ENCODE measurements around the gene DENND6B. TPM values are rescaled to one million over a fixed set of nuclear protein-coding genes. Genes with fewer than 3 reads are reported as not detected.
A peak's percentile ranks its signal among the peaks of the same experiment; 100 is the strongest.

Gene DENND6B
- total RNA-seq, 2 experiments from 2014 or later = 3.1 to 3.6 TPM

- H3K4me1 Mint-ChIP-seq = peaks cover 28% of the 10 kb centered on the region
- no peak overlapping the region for H3K4me3 Mint-ChIP-seq
- H3K36me3 Mint-ChIP-seq (ENCODE audit: low read depth) = no peaks in the 10 kb centered on the region
- peaks cover 7% of the 10 kb centered on the region for H3K27me3 Mint-ChIP-seq
- ChIA-PET CTCF (no interaction called here), POLR2A (no interaction called here)
- H3K27ac Mint-ChIP-seq = no peak overlapping the region
- H3K9me3 Mint-ChIP-seq = no peaks in the 10 kb centered on the region
- no peak for DNase-seq
These were observed 15.8 kb downstream of the DENND6B start for GRCh38 chr22:50310949-50311444.

GRCh38 chr22:50310031-50310722 is 16.6 kb downstream of the DENND6B start:
- Mint-ChIP-seq H3K27ac (no peak overlapping the region), H3K9me3 (no peaks in the 10 kb centered on the region), H3K36me3 (ENCODE audit: low read depth) (no peaks in the 10 kb centered on the region), H3K4me3 (no peak overlapping the region), H3K4me1 (peaks cover 26% of the 10 kb centered on the region), H3K27me3 (peaks cover 10% of the 10 kb centered on the region)
- POLR2A ChIA-PET = no interaction called here
- no peak for DNase-seq
- CTCF ChIA-PET = interaction anchor here (0.6 kb wide), 1 partner anchor 200 kb away, joined by 3 read pairs; no protein-coding TSS in a partner anchor

- ChIA-PET POLR2A (no interaction called here), CTCF (interaction anchor here (0.6 kb wide), 1 partner anchor 201 kb away, joined by 3 read pairs; no protein-coding TSS in a partner anchor)
- Mint-ChIP-seq H3K27ac (no peak overlapping the region), H3K4me3 (no peak overlapping the region), H3K9me3 (no peaks in the 10 kb centered on the region), H3K36me3 (ENCODE audit: low read depth) (no peaks in the 10 kb centered on the region), H3K27me3 (peaks cover 10% of the 10 kb centered on the region), H3K4me1 (peaks cover 22% of the 10 kb centered on the region)
- no peak for DNase-seq
These were observed 17.2 kb downstream of the DENND6B start for GRCh38 chr22:50309601-50309991.

- Mint-ChIP-seq H3K4me3 (peak overlapping the region; percentile 35), H3K27me3 (peaks cover 12% of the 10 kb centered on the region), H3K36me3 (ENCODE audit: low read depth) (no peaks in the 10 kb centered on the region), H3K27ac (no peak overlapping the region), H3K4me1 (peaks cover 21% of the 10 kb centered on the region), H3K9me3 (no peaks in the 10 kb centered on the region)
- ChIA-PET POLR2A (no interaction called here), CTCF (interaction anchor here (0.6 to 1.3 kb wide), 2 partner anchors 33 to 49 kb away, joined by 3 to 4 read pairs; no protein-coding TSS in a partner anchor)
- DNase-seq = no peak
These were observed 17.7 kb downstream of the DENND6B start for GRCh38 chr22:50308986-50309600.

- H3K4me1 Mint-ChIP-seq = peaks cover 17% of the 10 kb centered on the region
- no peak overlapping the region for H3K27ac Mint-ChIP-seq
- peak overlapping the region; percentile 35 for H3K4me3 Mint-ChIP-seq
- POLR2A ChIA-PET = no interaction called here
- H3K27me3 Mint-ChIP-seq = peaks cover 13% of the 10 kb centered on the region
- DNase-seq = no peak
- CTCF ChIA-PET = interaction anchor here (0.6 to 1.3 kb wide), 2 partner anchors 32 to 48 kb away, joined by 3 to 4 read pairs; no protein-coding TSS in a partner anchor
- H3K36me3 Mint-ChIP-seq (ENCODE audit: low read depth) = no peaks in the 10 kb centered on the region
- H3K9me3 Mint-ChIP-seq = no peaks in the 10 kb centered on the region
These were observed 18.2 kb downstream of the DENND6B start for GRCh38 chr22:50308597-50308935.

GRCh38 chr22:50307890-50308596 is 18.8 kb downstream of the DENND6B start:
- peak overlapping the region; percentile 19 for H3K4me3 Mint-ChIP-seq
- ChIA-PET CTCF (interaction anchor here (0.6 to 2.7 kb wide), 4 partner anchors 8 to 48 kb away, joined by 3 to 9 read pairs (median 4); no protein-coding TSS in a partner anchor), POLR2A (no interaction called here)

GRCh38 chr22:50306753-50307749 is 19.8 kb downstream of the DENND6B start, which contains the start of gene PLXNB2:
PLXNB2 (minus strand) TSS chr22:50307646; CDS start chr22:50290584, 17,062 bp downstream.
- Mint-ChIP-seq H3K9me3 (no peaks in the 10 kb centered on the region), H3K4me1 (peaks cover 16% of the 10 kb centered on the region), H3K27me3 (peaks cover 13% of the 10 kb centered on the region), H3K27ac (no peak within 1 kb of the TSS), H3K4me3 (peak within 1 kb of the TSS; percentile 19), H3K36me3 (ENCODE audit: low read depth) (no peaks in the 10 kb centered on the region)
- CTCF ChIA-PET = interaction anchor here (0.6 to 2.7 kb wide), 5 partner anchors 9 to 31 kb away, joined by 3 to 9 read pairs (median 3); no protein-coding TSS in a partner anchor
- POLR2A ChIA-PET = no interaction called here
- no peak for DNase-seq

More at GRCh38 chr22:50307890-50308596, 18.8 kb downstream of the DENND6B start:
- DNase-seq = no peak
- Mint-ChIP-seq H3K9me3 (no peaks in the 10 kb centered on the region), H3K27ac (no peak overlapping the region), H3K36me3 (ENCODE audit: low read depth) (no peaks in the 10 kb centered on the region), H3K27me3 (peaks cover 13% of the 10 kb centered on the region), H3K4me1 (peaks cover 16% of the 10 kb centered on the region)

- CTCF ChIA-PET = interaction anchor here (1.2 to 2.7 kb wide), 4 partner anchors 10 to 36 kb away, joined by 3 to 9 read pairs (median 4); no protein-coding TSS in a partner anchor
- no peaks in the 10 kb centered on the region for H3K9me3 Mint-ChIP-seq
- H3K27me3 Mint-ChIP-seq = peaks cover 15% of the 10 kb centered on the region
- POLR2A ChIA-PET = no interaction called here
- peak overlapping the region; percentile 58 for H3K4me3 Mint-ChIP-seq
- H3K36me3 Mint-ChIP-seq (ENCODE audit: low read depth) = no peaks in the 10 kb centered on the region
- peak overlapping the region; percentile 41 for H3K27ac Mint-ChIP-seq
- DNase-seq = no peak
- H3K4me1 Mint-ChIP-seq = peaks cover 16% of the 10 kb centered on the region
These were observed 20.8 kb downstream of the DENND6B start for GRCh38 chr22:50305923-50306566.

- no peak overlapping the region for H3K4me3 Mint-ChIP-seq
- H3K4me1 Mint-ChIP-seq = peaks cover 16% of the 10 kb centered on the region
- no peak overlapping the region for H3K27ac Mint-ChIP-seq
- no peak for DNase-seq
- POLR2A ChIA-PET = interaction anchor here (0.6 kb wide), 1 partner anchor 259 kb away, joined by 3 read pairs; no protein-coding TSS in a partner anchor
- no peaks in the 10 kb centered on the region for H3K36me3 Mint-ChIP-seq (ENCODE audit: low read depth)
- CTCF ChIA-PET = interaction anchor here (0.9 to 2.7 kb wide), 7 partner anchors 9 to 37 kb away, joined by 3 to 20 read pairs (median 4); no protein-coding TSS in a partner anchor
- H3K27me3 Mint-ChIP-seq = peaks cover 17% of the 10 kb centered on the region
- no peaks in the 10 kb centered on the region for H3K9me3 Mint-ChIP-seq
These were observed 21.4 kb downstream of the DENND6B start for GRCh38 chr22:50305393-50305922.

GRCh38 chr22:50304528-50305392 is 22.1 kb downstream of the DENND6B start:
- Mint-ChIP-seq H3K27ac (no peak overlapping the region), H3K36me3 (ENCODE audit: low read depth) (no peaks in the 10 kb centered on the region), H3K4me1 (peaks cover 16% of the 10 kb centered on the region), H3K9me3 (no peaks in the 10 kb centered on the region), H3K27me3 (peaks cover 17% of the 10 kb centered on the region), H3K4me3 (no peak overlapping the region)
- ChIA-PET CTCF (interaction anchor here (0.9 to 2.6 kb wide), 5 partner anchors 8 to 38 kb away, joined by 3 to 20 read pairs (median 4); no protein-coding TSS in a partner anchor), POLR2A (interaction anchor here (0.6 kb wide), 1 partner anchor 259 kb away, joined by 3 read pairs; no protein-coding TSS in a partner anchor)
- DNase-seq = no peak

All from activated CD4-positive, alpha-beta T cell treated with anti-CD3 and anti-CD28 coated beads, Interleukin-2, amount 10 ng/mL, durations not matched to agents 7 days and 5 days (primary cell).